ENCODE data around the gene NTF4.
"Not testable (repeated sequence)": the region's sequence is repeated elsewhere in the genome, so short reads cannot be mapped to it uniquely, and the experiment has no call there.

NTF4 gene

DNA sequence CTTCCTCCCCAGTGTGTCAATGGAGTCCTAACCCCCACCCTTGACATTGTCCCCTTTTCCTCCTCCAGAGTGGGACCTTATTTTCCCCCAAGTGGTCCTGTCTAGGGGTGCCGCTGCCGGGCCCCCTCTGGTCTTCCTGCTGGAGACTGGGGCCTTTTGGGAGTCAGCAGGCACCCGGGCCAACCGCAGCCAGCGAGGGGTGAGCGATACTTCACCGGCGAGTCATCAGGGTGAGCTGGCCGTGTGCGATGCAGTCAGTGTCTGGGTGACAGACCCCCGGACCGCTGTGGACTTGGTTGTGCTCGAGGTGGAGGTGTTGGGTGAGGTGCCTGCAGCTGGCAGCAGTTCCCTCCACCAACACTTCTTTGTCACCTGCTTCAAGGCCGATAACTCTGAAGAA lies 34.9 kb downstream of the NTF4 start:
- not testable (repeated sequence) for H3K4me1 ChIP-seq (ENCODE audit: low read depth, poor library complexity, severe bottlenecking); H3K36me3 ChIP-seq (ENCODE audit: insufficient read depth)
- H3K27me3 ChIP-seq (ENCODE audit: insufficient read depth, low read depth) = peaks cover 15% of the 10 kb centered on the region

DNA sequence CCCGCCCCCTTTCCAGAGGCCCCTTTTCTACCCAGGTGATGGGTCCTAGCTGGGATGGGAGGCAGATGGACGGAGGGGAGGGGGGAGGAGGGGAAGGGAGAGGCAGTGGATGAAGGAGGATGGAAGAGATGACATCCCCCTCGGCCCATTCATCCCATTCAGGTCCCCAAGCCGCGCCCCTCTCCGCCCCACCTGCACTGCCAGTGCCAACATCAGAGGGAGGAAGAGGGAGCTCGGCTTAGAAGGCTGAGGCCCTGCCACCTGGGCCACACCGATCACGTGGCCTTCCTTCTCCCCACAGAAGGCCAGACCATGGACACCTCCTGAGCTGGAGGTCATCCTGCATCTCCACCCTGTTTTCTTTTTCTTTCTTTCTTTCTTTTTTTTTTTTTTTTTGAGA lies 35.9 kb downstream of the NTF4 start:
- not testable (repeated sequence) for H3K79me2 ChIP-seq (ENCODE audit: insufficient read depth, low read depth); H3K4me1 ChIP-seq (ENCODE audit: low read depth, poor library complexity, severe bottlenecking); H4K20me1 ChIP-seq (ENCODE audit: insufficient read depth); H3K4me3 ChIP-seq (IDR thresholded peaks at IDR 0.05; ENCODE audit: insufficient read depth, low read depth, low read length); H3K9ac ChIP-seq; H3K36me3 ChIP-seq (ENCODE audit: insufficient read depth); H3K27ac ChIP-seq; H2AFZ ChIP-seq (ENCODE audit: low read depth); H3K4me2 ChIP-seq; H3K27me3 ChIP-seq (ENCODE audit: insufficient read depth, low read depth)

More for the DNA sequence above, 34.9 kb downstream of the NTF4 start:
- not testable (repeated sequence) for H3K9ac ChIP-seq; H3K4me2 ChIP-seq; H3K79me2 ChIP-seq (ENCODE audit: insufficient read depth, low read depth); H4K20me1 ChIP-seq (ENCODE audit: insufficient read depth); H3K4me3 ChIP-seq (IDR thresholded peaks at IDR 0.05; ENCODE audit: insufficient read depth, low read depth, low read length); H3K27ac ChIP-seq; H2AFZ ChIP-seq (ENCODE audit: low read depth)

DNA sequence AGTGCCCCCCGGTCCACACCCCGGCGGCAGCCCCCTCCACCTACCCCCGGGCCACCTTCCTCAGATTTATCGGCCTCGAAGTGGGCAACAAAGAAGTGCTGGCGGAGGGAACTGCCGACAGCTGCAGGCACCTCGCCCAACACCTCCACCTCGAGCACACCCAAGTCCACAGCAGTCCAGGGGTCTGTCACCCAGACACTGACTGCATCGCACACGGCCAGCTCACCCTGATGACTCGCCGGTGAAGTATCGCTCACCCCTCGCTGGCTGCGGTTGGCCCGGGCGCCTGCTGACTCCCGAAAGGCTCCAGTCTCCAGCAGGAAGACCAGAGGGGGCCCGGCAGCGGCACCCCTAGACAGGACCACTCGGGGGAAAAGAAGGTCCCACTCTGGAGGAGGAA lies 39.0 kb downstream of the NTF4 start:
- not testable (repeated sequence) for H3K9ac ChIP-seq, H3K4me2 ChIP-seq

GRCh38 chr19:49025088-49025487 lies 39.5 kb downstream of the NTF4 start:
- H2AFZ ChIP-seq (ENCODE audit: low read depth); H3K79me2 ChIP-seq (ENCODE audit: insufficient read depth, low read depth); H3K9ac ChIP-seq; H3K27ac ChIP-seq; H3K4me2 ChIP-seq; H4K20me1 ChIP-seq (ENCODE audit: insufficient read depth); H3K4me3 ChIP-seq (IDR thresholded peaks at IDR 0.05; ENCODE audit: insufficient read depth, low read depth, low read length); H3K4me1 ChIP-seq (ENCODE audit: low read depth, poor library complexity, severe bottlenecking); H3K36me3 ChIP-seq (ENCODE audit: insufficient read depth): not testable (repeated sequence)
- H3K27me3 ChIP-seq (ENCODE audit: insufficient read depth, low read depth) = peaks cover 20% of the 10 kb centered on the region; the same call in 1 of the 2 replicates

More for the DNA sequence above, 39.0 kb downstream of the NTF4 start:
- H3K79me2 ChIP-seq (ENCODE audit: insufficient read depth, low read depth); H4K20me1 ChIP-seq (ENCODE audit: insufficient read depth); H3K4me1 ChIP-seq (ENCODE audit: low read depth, poor library complexity, severe bottlenecking); H3K36me3 ChIP-seq (ENCODE audit: insufficient read depth); H3K27ac ChIP-seq; H3K4me3 ChIP-seq (IDR thresholded peaks at IDR 0.05; ENCODE audit: insufficient read depth, low read depth, low read length); H2AFZ ChIP-seq (ENCODE audit: low read depth): not testable (repeated sequence)
- peaks cover 15% of the 10 kb centered on the region; the same call in 1 of the 2 replicates for H3K27me3 ChIP-seq (ENCODE audit: insufficient read depth, low read depth)

DNA sequence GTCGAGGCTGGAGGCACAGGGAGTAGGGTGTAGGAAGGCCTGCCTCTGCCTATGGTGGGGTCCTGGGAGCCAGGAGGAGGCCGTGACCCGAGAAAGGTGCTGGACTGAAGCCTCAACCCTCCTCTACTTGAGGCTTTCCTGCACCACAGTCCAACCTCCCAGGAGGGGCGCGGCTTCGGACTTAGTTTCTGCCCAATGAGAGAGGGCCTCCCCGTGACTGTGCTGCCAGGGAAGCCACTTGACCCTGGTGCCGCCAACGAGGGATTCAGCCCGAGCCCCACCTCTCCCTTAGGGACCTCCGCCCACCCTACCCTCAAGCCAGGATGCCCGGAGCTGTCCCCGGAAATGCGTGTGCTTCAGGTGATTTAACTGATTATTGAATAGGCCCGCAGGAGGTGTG lies 40.4 kb downstream of the NTF4 start, which contains the start of gene CGB3:
Gene CGB3 (minus strand): TSS at position 101 of the 400 bp plus-strand sequence. CDS start 362 bp downstream, outside the sequence.
- not testable (repeated sequence) for H3K4me3 ChIP-seq (IDR thresholded peaks at IDR 0.05; ENCODE audit: insufficient read depth, low read depth, low read length); H3K27ac ChIP-seq; H3K36me3 ChIP-seq (ENCODE audit: insufficient read depth); H2AFZ ChIP-seq (ENCODE audit: low read depth); H3K4me2 ChIP-seq; H3K9ac ChIP-seq; H4K20me1 ChIP-seq (ENCODE audit: insufficient read depth); H3K79me2 ChIP-seq (ENCODE audit: insufficient read depth, low read depth); H3K4me1 ChIP-seq (ENCODE audit: low read depth, poor library complexity, severe bottlenecking)
- H3K27me3 ChIP-seq (ENCODE audit: insufficient read depth, low read depth) = peaks cover 23% of the 10 kb centered on the region; the same call in 1 of the 2 replicates

- Histone ChIP-seq H3K27me3 (ENCODE audit: insufficient read depth, low read depth) (peaks cover 35% of the 10 kb centered on the region), H3K4me3 (IDR thresholded peaks at IDR 0.05; ENCODE audit: insufficient read depth, low read depth, low read length) (no peak overlapping the region), H3K79me2 (ENCODE audit: insufficient read depth, low read depth) (no peaks in the 10 kb centered on the region), H3K27ac (no peak overlapping the region), H4K20me1 (ENCODE audit: insufficient read depth) (no peaks in the 10 kb centered on the region), H2AFZ (ENCODE audit: low read depth) (no peak overlapping the region), H3K9ac (no peak overlapping the region), H3K4me2 (no peak overlapping the region), H3K4me1 (ENCODE audit: low read depth, poor library complexity, severe bottlenecking) (no peaks in the 10 kb centered on the region), H3K36me3 (ENCODE audit: insufficient read depth) (no peaks in the 10 kb centered on the region)
- TF ChIP-seq, protein P1, sequence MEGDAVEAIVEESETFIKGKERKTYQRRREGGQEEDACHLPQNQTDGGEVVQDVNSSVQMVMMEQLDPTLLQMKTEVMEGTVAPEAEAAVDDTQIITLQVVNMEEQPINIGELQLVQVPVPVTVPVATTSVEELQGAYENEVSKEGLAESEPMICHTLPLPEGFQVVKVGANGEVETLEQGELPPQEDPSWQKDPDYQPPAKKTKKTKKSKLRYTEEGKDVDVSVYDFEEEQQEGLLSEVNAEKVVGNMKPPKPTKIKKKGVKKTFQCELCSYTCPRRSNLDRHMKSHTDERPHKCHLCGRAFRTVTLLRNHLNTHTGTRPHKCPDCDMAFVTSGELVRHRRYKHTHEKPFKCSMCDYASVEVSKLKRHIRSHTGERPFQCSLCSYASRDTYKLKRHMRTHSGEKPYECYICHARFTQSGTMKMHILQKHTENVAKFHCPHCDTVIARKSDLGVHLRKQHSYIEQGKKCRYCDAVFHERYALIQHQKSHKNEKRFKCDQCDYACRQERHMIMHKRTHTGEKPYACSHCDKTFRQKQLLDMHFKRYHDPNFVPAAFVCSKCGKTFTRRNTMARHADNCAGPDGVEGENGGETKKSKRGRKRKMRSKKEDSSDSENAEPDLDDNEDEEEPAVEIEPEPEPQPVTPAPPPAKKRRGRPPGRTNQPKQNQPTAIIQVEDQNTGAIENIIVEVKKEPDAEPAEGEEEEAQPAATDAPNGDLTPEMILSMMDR (conservative IDR thresholded peaks at IDR 0.05; ENCODE audit: low read depth, low read length) = no peak
Observed at GRCh38 chr19:49022116-49022515, 42.5 kb downstream of the NTF4 start.
